Measurements from ENCODE around the gene KCNJ12.
"Not testable (repeated sequence)": the region's sequence is repeated elsewhere in the genome, so short reads cannot be mapped to it uniquely, and the experiment has no call there.

The KCNJ12 gene

DNA sequence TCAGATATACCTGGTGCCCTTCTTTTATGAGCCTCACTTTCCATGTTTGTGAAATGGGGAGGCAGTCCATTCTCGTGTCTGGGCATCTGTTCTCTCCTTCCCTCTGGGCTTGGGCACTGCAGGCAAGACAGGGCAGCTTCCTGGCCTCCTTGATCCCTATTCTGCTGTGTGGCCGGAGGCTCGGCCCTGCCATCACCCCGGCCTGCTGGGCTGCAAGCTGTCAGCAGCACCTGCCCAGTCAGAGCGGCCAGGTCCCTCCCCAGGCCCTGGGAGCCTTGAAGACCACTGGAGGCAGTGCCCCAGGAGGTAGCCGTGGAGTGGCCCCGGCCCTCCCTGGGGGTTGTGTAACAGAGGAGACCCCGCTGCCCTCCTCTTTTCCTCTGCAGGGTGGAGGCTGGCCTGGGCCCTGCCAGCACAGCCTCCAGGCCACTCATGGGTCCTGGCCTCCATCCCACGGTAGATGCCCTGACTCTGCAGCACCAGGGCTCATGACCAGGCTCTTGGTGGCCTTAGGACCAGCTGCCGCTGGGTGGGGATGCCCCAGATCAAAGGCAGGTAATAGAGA lies 9.2 kb downstream of the KCNJ12 start:
- DNase-seq (ENCODE audit: low read depth in 2 of 2), result no peak

DNA sequence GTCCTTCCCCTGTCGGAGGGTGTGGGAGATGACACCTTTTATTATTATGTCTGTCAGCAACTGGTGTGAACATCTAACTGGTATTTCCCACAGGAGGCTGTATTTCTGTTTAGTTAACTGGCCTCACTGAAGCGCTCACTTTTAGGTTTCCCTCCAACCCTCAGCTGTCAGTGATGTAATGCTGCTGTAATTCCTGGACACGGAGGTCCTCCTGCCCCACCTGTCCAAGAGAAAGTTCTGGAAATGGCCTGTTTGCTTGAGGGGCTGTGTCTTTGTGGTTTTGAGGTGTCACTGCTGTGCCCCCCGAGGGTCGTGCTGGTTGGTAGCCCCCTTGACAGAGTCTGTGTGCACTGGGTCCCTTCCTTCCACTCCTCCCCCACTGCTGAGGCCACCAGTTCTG lies 11.5 kb downstream of the KCNJ12 start:
- no peak for DNase-seq (ENCODE audit: low read depth in 2 of 2)

DNA sequence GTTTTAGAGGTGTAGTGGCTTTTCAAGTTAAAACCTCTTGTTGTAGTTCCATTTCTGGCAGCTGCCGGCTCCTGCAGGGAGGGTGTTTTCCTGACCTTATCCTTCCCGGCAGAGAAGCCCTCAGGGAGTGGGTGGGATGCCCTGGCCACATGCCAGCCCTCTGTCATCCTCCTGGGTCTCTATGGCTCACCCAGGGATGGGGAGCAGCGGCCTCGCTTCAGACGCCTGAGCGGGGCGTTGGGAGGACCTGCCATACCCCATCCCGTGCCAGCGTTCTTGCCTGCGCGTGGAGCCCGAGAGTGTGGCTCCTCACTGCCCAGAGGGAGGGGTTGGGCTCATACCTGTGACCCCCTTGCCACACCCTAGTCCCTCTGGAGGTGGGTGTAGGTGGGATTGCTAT lies 11.9 kb downstream of the KCNJ12 start:
- DNase-seq (ENCODE audit: low read depth in 2 of 2), result no peak

DNA sequence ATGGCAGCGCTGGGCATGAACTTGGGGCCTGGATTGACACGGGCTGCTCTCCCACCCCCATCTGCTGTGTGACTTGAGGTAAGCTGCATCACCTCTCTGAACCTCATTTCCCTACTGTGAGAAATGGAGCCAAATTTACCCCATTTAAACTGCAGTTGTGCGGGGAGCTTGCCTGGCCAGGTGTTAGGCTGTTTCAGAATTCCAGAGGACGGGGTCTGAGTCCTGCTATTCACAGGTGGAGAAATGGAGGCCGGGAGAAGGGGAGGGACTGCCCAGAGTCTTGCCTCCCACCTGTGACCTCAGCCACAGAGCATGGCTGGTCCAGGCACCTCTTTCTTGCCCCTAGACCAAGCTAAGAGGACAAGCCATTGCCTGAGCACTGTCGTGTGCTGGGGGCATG lies 12.8 kb downstream of the KCNJ12 start:
- DNase-seq (ENCODE audit: low read depth in 2 of 2), result no peak

DNA sequence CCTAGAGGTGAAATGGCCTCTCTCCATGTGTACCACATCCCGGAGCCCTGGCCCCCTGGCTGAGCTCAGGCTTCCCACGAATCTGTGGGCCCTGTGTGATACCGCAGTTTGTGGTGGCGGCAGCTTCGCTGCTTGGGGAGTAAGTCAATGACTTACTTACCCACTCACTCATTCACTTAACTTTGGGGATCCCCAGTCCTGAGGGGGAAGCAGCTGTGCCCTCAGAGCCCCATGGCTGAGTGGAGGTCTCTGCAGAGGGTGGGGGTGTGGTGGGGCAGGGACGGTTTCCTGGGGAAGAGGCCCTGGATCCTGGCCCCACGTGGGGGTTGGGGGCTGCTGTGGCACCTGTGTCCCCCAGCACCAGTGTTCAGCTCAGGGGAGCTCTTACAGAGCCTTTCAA lies 13.2 kb downstream of the KCNJ12 start:
- DNase-seq (ENCODE audit: low read depth in 2 of 2), result no peak

DNA sequence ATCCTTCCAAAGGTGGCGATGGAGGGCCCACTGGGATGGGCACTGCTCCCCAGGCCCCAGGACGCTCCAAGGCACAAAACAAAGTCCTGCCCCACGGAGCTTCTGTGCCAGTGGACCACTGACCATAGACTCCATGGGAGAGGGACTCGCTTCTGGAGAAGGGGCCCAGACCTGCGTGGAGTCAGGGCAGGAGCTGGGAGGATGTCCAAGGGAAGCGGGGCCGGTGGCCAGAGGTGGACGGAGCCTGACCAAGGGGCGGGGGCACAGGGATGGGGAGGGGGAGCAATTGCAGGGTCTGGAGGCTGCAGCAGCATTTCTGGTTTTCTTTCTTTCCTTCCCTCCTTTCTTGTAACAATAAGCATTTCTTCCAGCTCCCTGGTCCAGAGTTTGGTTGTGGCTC lies 14.1 kb downstream of the KCNJ12 start:
- no peak for DNase-seq (ENCODE audit: low read depth in 2 of 2)

DNA sequence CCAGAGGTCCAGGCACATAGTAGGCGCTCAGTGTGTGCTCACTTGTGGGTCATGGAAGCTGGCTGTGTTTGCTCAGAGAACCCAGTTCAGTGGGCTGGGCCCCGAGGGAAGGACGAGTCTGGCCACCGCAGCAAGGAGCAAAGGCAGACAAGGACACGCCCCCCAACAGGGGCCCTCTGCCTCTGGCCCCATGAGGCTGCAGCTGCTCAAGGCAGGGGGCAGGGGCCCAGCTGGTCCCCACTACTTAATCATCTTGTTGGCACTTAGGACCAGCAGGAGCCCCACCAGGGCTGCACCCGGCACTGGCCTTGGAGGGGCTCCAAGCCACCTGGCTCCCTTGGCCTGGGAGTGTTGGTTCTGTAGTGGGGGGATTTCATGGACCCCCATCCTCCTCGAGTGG lies 16.1 kb downstream of the KCNJ12 start:
- no peak for DNase-seq (ENCODE audit: low read depth in 2 of 2)

DNA sequence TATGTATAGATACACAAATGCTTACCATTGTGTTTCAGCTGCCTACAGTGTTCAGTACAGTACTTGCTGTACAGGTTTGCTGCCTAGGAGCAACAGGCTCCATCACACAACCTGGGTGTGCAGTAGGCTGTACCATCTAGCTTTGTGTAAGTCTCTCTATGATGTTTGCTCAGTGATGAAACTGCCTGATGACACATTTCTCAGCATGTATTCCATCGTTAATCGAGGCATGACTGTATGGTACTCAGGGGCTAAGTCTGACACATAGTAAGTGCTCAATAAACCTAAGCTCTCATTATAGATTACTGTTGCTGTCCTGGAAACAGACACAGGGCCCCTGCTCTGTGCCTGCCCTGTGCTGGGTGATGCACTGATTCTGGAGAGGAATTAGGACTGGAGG lies 18.1 kb downstream of the KCNJ12 start:
- DNase-seq (ENCODE audit: low read depth in 2 of 2), result no peak

DNA sequence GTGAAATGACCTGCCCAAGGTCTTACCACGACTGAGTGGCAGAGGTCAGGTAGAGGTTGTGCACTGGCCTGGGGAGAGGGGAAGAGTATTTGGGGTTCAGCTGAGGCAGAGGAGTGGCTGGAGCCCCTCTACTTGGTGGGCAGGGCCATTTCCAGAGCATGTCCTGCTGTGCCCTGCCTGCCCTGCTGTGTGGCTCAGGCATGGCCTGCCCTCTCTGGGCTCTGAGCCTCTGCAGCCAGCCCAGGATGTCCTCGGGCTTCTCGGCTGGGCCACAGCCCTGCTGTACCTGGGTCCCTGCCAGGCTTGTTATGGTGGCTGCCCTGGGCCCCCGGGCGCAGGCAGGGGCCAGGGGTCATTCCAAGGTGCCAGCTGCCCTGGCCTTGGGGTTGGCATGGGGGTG lies 19.6 kb downstream of the KCNJ12 start:
- DNase-seq (ENCODE audit: low read depth in 2 of 2), result no peak

DNA sequence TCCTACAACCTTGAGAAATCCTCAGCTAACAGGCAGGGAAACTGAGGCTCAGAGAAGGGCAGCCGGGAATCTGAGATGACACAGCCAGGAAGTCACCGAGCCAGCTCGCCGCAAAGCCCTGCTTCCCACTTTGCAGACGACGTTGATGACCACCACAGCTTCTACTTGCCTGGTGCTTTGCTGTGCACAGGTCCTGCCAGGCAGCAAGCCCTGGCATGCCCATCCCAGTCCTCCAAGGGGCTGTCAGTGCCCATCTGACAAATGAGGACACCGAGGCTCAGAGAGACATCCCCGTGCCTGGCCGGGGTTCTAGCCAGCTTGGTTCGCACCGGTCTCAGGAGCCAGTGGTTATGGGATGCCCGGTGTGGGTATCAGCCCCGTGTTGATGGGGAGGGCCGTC lies 20.1 kb downstream of the KCNJ12 start:
- no peak for DNase-seq (ENCODE audit: low read depth in 2 of 2)

DNA sequence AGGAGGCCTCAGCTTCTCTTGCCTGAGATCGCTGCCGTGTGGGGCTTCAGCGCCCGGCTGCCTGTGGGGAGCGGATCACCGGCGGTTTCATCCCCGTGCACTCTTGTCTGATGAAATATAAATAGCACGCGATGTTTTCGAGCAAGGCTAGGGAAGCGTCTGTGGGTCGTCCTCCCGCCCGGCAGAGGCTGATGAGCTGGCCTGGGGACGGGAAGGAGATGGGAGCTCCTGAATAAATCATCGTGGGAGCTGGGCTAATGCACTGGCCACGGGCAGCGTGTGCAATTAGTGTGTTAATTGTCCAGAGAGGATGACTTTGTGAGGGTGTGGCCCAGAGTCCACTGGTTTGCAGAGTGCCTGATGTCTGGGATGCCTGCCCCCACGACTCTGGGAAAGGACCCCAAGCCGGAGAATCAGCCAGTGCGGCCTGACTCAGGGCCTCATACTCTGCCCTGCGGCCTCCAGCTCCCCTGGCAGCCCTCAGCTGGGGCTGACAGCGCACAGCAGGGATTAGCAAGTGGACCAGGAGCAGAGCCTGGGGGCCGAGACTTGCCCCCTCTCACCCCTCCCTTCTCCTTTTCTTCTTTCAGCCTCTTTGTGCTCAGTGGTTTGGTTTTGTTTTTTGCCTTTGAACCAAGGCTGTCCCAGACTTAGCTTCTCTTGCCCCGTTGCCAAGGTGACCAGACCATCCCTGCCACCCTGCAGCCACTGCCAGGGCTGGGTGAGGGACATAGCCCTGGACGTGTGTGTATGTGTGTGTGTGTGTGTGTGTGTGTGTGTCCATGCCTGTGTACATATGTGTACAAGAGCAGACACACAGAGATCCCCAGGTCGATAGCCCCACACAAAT lies 21.4 kb downstream of the KCNJ12 start:
- no peak for DNase-seq (ENCODE audit: low read depth in 2 of 2)

DNA sequence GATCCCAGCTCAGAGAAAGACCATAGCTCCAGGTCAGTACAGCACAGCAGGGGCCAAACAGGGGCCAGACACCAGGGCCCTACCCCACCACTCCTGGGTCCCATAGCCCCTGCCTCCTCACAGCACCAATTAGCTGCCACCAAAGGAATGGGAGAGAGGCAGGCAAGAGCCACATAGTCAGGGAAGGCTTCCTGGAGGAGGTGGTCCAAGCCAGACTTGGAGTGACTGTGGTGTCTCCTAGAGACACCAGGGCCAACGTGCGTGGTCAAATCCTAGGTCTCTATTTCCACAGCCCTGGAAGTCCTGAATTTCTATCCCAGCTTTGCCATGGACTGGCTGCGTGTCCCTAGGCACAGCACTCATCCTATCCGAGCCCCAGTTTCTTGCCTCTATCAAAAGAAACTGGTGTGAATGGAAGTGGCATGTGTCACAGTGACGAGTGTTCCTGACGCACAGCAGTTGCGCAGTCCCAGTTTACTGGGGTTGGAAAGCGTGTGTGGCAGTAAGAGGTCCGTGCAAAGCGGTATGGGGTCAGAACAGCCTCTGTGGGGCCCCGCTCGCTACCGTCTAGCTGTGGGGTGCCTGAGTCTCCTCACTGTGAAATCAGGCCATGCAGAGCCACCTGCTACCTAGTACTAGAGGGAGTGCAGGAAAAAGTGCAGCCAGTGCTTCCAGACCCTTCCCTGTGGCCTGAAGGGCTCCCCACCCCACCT lies 23.5 kb downstream of the KCNJ12 start:
- no peak for DNase-seq (ENCODE audit: low read depth in 2 of 2)

DNA sequence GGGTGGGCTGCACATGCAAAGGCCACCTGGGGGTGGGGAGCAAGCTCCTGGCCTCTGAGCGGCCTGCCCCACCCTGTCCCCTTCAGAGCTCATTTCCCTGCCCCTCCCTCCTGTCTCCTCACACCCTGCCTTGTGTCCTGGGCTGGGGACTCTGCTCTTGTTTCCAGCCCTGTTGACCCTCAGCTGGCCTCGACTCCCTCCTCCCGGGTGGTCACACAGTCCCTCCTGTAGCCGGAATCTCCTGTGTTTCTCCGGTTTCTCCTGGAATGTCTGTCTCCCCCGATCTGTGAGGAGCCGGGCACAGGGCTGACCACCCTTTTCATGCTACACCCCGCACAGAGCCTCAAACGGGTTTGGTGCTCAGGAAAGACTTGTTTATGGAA lies 24.0 kb downstream of the KCNJ12 start:
- not testable (repeated sequence) for DNase-seq (ENCODE audit: low read depth in 2 of 2)

DNA sequence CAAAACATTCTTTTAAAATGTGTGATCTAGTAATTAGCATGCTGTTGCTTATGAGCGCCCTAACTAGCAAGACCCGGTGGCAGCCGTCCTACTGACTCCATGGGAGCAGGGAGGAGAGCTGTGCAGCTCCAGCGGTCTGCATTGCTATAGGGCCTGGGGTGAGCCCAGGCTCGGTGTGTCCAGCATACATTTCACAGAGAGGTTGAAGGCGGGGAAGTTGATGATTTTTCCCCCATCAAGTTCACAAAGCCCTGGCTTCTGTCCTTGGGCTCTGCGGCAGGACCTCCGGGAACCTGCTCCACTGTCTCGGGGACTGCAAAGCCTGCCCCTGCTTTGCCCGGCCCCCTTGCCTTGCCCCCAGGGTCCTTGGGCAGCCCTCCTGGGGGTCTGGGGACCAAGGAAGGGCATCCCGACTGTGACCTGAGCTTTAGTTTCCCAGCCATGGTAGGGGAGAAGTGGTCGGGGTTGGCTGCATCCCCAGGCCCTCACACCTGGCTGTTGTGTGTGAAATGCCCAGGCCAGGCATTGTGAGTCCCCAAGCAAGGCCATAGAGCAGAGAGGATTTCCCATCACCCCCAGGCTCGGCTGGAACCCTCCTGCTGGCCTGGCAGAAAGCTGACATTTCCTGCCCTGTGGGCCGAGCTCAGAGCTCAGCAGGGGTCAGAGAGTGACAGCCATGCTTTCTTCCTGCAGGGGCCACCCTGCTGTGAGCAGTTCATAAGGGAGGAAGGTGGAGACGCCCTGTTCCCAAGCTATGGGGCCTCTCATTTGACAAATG lies 24.8 kb downstream of the KCNJ12 start:
- no peak for DNase-seq (ENCODE audit: low read depth in 2 of 2)

DNA sequence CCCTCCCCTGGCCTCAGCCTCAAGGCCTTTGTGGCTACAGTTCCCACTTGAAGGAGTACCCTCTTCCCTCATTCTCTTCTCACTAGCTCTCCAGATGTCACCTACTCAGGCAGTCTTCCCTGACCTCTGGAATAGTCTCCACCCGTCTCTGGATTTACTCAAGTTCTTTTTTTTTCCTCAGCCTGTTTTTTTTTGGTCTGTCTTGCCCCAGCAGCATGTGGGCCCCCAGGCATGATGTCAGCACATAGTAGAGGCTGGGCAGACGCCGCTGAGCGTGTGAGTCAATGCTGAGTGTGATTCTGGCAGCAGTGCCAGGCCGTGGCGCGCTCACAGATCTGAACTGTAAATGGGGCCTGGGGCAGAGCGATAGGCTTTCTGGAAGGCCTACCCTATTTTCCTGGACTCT lies 26.0 kb downstream of the KCNJ12 start:
- DNase-seq (ENCODE audit: low read depth in 2 of 2), result not testable (repeated sequence)

DNA sequence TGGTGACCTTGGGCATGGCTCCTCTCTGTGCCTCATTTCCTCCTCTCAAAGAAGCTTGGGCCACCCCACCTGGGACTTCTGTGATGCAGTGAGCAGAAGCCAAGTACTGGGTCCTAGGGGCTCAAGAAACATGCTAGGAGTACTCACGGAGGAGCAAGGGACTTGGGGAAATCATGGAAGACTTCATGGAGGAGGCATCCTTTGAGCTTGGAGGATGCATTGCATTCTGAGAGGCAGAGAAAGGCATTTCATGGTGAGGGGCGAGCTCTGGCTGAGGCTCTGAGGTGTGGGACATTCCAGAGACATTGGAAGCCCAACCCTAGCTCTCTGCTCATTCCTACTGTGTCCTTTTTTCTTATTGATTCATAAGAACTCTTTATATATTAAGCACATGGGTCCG lies 26.8 kb downstream of the KCNJ12 start:
- not testable (repeated sequence) for DNase-seq (ENCODE audit: low read depth in 2 of 2)

DNA sequence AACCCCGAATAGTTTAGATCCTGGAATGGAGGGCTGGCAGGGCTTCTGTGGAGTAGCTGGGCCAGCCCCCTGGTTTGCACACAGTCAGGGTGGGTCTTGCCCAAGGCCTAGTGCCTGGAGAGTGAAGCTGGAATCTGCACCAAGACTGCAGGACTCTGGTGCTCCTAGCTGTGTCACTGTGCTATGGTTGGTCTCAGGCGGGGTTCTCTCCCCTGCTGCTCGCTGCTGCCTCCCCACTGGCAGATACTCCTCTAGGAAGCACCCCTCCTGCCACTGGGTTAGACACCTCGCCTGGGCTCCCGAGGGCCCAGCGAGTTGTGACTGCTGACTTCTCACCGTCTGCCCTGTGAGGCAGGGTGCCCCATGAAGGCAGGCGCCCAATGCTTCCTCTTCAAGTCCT lies 27.9 kb downstream of the KCNJ12 start:
- not testable (repeated sequence) for DNase-seq (ENCODE audit: low read depth in 2 of 2)

DNA sequence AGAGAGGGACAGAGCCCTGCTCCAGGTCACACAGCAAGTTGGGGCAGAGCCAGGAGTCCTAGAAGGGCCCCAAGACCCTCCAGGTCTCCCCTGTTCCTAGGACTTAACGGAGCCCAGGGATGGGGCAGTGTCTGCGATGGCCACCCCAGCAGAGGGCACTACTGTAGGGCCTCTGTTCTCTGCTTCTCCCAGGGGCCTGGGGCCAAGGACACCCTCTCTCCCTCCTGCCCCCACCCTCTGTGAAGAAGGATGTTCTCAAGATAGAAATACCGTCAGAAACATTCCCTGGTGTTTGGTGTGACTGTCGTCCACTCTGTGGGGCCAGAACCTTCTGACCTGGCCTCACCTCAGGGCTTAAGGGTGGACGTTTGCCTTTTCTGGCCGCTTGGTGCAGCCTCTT lies 28.4 kb downstream of the KCNJ12 start:
- DNase-seq (ENCODE audit: low read depth in 2 of 2), result not testable (repeated sequence)

DNA sequence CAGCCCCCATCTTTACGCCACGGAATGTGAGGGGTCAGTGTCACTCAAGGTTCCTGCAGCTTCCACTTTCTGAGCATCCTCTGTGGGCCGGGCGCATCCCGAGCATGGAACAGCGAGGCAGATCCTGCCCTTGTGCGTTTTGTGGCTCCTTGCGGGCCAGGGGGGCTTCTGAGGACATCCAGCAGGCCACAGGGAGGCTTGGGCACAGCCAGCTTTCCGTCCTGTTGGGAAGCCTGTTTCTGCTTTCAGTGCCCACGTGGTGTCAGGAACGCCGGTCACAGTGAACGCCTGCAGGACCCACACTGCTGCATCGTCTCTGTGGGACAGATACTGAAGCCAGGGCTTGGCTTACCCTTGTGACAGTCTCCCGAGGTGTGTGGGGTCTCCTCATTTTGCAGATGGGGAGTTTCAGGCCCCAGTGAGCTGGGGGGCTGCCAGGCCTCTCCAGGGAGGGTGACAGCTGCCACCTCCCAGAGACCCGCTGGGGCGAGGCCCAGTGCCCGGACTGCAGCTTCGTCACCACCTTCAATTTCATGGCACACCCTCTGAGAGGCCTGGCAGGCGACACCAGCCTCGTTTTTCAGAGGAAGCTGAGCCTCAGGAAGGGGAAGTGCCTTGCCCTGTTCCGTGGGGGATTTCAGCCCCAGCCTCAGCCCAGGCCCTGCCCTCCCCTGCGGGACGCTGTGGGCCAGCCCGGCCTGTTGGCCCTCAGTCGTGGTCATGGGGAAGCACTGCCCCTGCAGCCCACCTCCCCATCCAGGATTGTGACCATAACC lies 29.0 kb downstream of the KCNJ12 start:
- DNase-seq (ENCODE audit: low read depth in 2 of 2), result not testable (repeated sequence)

DNA sequence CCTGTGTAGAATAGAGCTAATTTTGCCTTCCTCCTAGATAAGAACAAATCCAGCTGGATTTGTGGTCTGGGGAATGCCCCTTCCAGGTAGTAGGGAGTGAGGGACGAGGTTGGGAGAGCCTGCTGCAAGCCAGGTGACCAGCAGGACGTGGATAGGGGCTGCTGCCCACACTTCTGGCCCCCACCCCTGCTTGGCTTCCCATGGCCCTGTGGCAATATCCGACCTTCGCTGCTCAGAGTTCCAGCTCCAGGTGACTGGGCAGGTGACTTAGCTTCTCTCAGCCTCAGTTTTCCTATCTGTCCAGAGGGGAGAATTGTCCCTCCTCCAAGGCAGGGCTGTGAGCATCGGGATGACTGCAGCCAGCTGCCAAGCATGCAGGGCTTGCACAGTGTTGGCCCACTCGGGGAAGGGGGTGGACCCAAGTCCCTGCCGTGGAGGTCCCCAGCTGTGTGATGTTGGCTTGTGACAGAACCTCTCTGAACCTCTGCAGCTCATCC lies 29.8 kb downstream of the KCNJ12 start:
- not testable (repeated sequence) for DNase-seq (ENCODE audit: low read depth in 2 of 2)
